Panc1 (cell line): ENCODE results near the gene WNT9A. TPM values are rescaled to one million over a fixed set of nuclear protein-coding genes. Genes with fewer than 3 reads are reported as not detected.

ENCODE experiments used
- ATAC-seq: fragments of 200-7000 bp; cut with Tn5 transposase; 2 replicates; pipeline ENCODE4 v1.9.1; 2020; ENCODE audit warnings: mild to moderate bottlenecking, moderate library complexity
- BruUV-seq: library from RNA; stranded (reverse); fragments of 400-500 nt; replicated peaks from 2 replicates; lab custom pipeline; 2021; lab: Mats Ljungman, UMichigan
- CTCF ChIA-PET: fragments of 300-600 bp; sonication (Branson Sonifier 250); formaldehyde crosslinking; loops from one replicate; lab custom pipeline; 2022; ENCODE audit warnings: antibody characterized with exemption; lab: Charles Lee
- POLR2A ChIA-PET: fragments of 300-600 bp; sonication (Branson Sonifier 250); formaldehyde crosslinking; loops from one replicate; lab custom pipeline; 2022; ENCODE audit warnings: antibody characterized with exemption; lab: Charles Lee
- DNase-seq: peaks from one replicate; pipeline ENCODE4 v3.0.0-alpha.2; 2010; ENCODE audit warnings: low read depth, low spot score
- H3K27ac ChIP-seq: 2 replicates; pipeline ENCODE4 v1.5.1; 2011; ENCODE audit warnings: mild to moderate bottlenecking, low read length, inconsistent platforms
- H3K27me3 ChIP-seq: fragments of 200-500 bp; sonication (Bioruptor generic); 2 replicates; pipeline ENCODE4 v1.6.0; 2014; ENCODE audit warnings: low read length, inconsistent platforms; ENCODE audit not compliant: control insufficient read depth, insufficient read depth
- H3K36me3 ChIP-seq: fragments of 200-500 bp; sonication (Bioruptor generic); 2 replicates; pipeline ENCODE4 v1.5.1; 2014; ENCODE audit warnings: inconsistent platforms, mild to moderate bottlenecking, low read length, moderate library complexity; ENCODE audit not compliant: control insufficient read depth, insufficient read depth
- H3K4me1 ChIP-seq: 2 replicates; pipeline ENCODE4 v1.5.1; 2011; ENCODE audit warnings: inconsistent platforms, mild to moderate bottlenecking, low read length, moderate library complexity; ENCODE audit not compliant: control insufficient read depth, insufficient read depth
- H3K4me3 ChIP-seq, 2 experiments: 2 replicates each; pipeline ENCODE4 v1.5.1; 2011 to 2012; ENCODE audit warnings: low read depth in 2 of 2, low read length in 2 of 2, mild to moderate bottlenecking in 2 of 2, inconsistent platforms in 1 of 2, moderate library complexity in 1 of 2
- H3K9me3 ChIP-seq: fragments of 200-500 bp; sonication (Bioruptor generic); 2 replicates; pipeline ENCODE4 v1.5.1; 2014; ENCODE audit warnings: low read depth, mild to moderate bottlenecking, inconsistent platforms, low read length, moderate library complexity; ENCODE audit not compliant: control insufficient read depth, insufficient read depth
- POLR2AphosphoS5 ChIP-seq: IDR thresholded peaks from 2 replicates; pipeline ENCODE4 v1.6.1; 2012; ENCODE audit warnings: mild to moderate bottlenecking, low read depth, low read length, moderate library complexity
- SIN3A ChIP-seq: IDR thresholded peaks from 2 replicates; pipeline ENCODE4 v1.6.1; 2012; ENCODE audit warnings: low read depth, mild to moderate bottlenecking, low read length, moderate library complexity, borderline replicate concordance; ENCODE audit not compliant: insufficient read depth
- TCF7L2 ChIP-seq: IDR thresholded peaks from 2 replicates; pipeline ENCODE4 v1.6.1; 2011; ENCODE audit warnings: mild to moderate bottlenecking, low read depth, low read length, inconsistent platforms
- in situ Hi-C: cut with HindIII; loops from 2 replicates; pipeline ENCODE4 v1.10.0; 2016; ENCODE audit warnings: low sequenced_read_pairs, low pct_unique_long_range_greater_than_20kb
- intact Hi-C: fragments of 100-400 bp; cut with micrococcal nuclease; formaldehyde crosslinking; loops from one replicate; pipeline ENCODE4 v1.10.0; 2022; ENCODE audit not compliant: unreplicated experiment
- total RNA-seq: library from RNA; stranded (reverse); gene quantifications from one replicate; pipeline ENCODE4 v1.2.1, GENCODE V29; 2021; ENCODE audit not compliant: unreplicated experiment
- TF ChIP-seq, protein P1 (sequence below), 2 experiments: IDR thresholded peaks; 2 replicates each; pipeline ENCODE4 v1.6.1; 2011 to 2012; ENCODE audit warnings: low read depth in 2 of 2, control low read depth in 1 of 2, low read length in 1 of 2, mild to moderate bottlenecking in 1 of 2, moderate library complexity in 1 of 2; ENCODE audit not compliant: insufficient read depth in 1 of 2
- TF ChIP-seq, protein P2 (sequence below): fragments of 450-650 bp; IDR thresholded peaks from 2 replicates; pipeline ENCODE4 v1.5.1; 2017; ENCODE audit warnings: mild to moderate bottlenecking

Gene WNT9A
- total RNA-seq, 1 experiment from 2014 or later: 26.5 TPM

DNA sequence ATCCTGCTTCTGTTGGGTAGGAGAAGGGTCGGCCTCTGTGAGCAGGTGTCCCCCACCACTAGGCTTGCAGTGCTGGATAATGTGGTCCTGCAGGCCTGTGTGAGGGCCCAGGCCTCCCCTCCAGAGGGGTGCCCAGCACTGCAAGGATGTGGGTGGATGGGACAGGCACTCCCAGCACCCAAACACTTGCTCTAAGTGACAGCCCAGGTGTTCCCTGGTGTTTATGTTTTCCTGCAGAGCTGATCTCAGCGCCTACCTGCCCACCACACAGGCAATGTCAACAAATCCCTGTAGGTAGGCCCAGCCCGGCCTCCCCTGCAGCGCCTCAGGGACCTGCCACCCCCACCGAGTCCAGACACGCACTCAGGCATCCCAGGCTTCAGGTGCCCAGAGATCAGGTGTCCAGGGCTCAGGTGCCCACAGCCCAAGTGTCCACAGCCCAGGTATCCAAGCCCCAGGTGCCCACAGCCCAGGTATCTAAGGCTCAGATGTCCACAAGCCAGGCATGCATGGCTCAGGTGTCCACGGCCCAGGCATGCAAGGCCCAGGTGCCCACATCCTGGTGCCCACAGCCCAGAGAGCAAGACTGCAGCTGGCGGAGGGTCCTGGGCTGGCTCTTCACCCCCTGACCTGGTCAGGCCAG is 59.2 kb downstream of the WNT9A start:
- no peak for ATAC-seq
- H3K27ac ChIP-seq: no peak overlapping the region
- H3K36me3 ChIP-seq: no peaks in the 10 kb centered on the region
- DNase-seq: no peak
- H3K4me1 ChIP-seq: peaks cover 33% of the 10 kb centered on the region
- TF ChIP-seq TCF7L2 (no peak), SIN3A (no peak), POLR2AphosphoS5 (no peak)
- TF ChIP-seq, protein P1, sequence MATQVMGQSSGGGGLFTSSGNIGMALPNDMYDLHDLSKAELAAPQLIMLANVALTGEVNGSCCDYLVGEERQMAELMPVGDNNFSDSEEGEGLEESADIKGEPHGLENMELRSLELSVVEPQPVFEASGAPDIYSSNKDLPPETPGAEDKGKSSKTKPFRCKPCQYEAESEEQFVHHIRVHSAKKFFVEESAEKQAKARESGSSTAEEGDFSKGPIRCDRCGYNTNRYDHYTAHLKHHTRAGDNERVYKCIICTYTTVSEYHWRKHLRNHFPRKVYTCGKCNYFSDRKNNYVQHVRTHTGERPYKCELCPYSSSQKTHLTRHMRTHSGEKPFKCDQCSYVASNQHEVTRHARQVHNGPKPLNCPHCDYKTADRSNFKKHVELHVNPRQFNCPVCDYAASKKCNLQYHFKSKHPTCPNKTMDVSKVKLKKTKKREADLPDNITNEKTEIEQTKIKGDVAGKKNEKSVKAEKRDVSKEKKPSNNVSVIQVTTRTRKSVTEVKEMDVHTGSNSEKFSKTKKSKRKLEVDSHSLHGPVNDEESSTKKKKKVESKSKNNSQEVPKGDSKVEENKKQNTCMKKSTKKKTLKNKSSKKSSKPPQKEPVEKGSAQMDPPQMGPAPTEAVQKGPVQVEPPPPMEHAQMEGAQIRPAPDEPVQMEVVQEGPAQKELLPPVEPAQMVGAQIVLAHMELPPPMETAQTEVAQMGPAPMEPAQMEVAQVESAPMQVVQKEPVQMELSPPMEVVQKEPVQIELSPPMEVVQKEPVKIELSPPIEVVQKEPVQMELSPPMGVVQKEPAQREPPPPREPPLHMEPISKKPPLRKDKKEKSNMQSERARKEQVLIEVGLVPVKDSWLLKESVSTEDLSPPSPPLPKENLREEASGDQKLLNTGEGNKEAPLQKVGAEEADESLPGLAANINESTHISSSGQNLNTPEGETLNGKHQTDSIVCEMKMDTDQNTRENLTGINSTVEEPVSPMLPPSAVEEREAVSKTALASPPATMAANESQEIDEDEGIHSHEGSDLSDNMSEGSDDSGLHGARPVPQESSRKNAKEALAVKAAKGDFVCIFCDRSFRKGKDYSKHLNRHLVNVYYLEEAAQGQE (IDR thresholded peaks at IDR 0.05; ENCODE audit: insufficient read depth in 1 of 2, low read depth in 2 of 2, low read length in 1 of 2): no peak
- TF ChIP-seq, protein P2, sequence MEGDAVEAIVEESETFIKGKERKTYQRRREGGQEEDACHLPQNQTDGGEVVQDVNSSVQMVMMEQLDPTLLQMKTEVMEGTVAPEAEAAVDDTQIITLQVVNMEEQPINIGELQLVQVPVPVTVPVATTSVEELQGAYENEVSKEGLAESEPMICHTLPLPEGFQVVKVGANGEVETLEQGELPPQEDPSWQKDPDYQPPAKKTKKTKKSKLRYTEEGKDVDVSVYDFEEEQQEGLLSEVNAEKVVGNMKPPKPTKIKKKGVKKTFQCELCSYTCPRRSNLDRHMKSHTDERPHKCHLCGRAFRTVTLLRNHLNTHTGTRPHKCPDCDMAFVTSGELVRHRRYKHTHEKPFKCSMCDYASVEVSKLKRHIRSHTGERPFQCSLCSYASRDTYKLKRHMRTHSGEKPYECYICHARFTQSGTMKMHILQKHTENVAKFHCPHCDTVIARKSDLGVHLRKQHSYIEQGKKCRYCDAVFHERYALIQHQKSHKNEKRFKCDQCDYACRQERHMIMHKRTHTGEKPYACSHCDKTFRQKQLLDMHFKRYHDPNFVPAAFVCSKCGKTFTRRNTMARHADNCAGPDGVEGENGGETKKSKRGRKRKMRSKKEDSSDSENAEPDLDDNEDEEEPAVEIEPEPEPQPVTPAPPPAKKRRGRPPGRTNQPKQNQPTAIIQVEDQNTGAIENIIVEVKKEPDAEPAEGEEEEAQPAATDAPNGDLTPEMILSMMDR: no peak
- ChIA-PET CTCF (no interaction called here), POLR2A (no interaction called here)
- H3K27me3 ChIP-seq: no peaks in the 10 kb centered on the region
- no peak overlapping the region for H3K4me3 ChIP-seq
- H3K9me3 ChIP-seq: no peaks in the 10 kb centered on the region
- intact Hi-C loops: no loop called here
- no TSS peak for BruUV-seq
- in situ Hi-C loops: no loop called here

DNA sequence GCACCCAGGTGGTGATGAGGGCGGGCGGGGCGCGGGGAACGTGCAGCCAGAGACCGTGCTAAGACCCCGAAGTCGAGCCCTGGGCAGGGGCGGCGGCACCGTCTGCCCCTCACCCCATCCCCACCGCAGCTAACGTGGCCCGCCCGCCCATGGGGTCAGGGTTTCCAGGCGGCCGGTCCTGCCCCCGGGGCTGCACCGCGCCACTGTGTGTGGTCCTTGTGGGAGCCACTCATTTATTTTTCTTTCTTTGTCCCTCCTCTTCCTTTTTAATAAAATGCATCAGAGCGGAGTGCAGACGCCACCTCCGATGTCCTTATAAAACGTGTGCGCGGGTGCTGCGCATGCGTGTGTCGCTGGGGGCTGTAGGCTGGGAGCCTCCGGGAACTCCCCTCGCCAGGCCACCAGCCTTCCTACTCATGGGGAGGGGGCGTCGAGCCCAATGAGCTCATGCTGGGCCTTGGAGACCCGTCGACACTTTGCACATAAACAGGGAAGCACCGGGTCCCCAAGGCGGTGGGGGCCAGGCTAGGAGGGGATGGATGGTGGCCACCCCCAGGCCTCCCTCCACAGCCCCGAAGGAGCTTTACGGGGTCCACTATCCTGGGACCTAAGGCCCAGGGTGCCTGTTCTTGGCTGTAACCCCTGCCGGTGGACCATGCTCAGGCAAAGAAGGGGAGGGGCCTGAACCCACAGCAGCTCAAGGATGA is 59.9 kb downstream of the WNT9A start:
- no peaks in the 10 kb centered on the region for H3K27me3 ChIP-seq
- H3K4me3 ChIP-seq: no peak overlapping the region
- no peak for ATAC-seq
- TF ChIP-seq, protein P2: no peak
- TF ChIP-seq TCF7L2 (no peak), POLR2AphosphoS5 (no peak)
- H3K36me3 ChIP-seq: no peaks in the 10 kb centered on the region
- H3K4me1 ChIP-seq: peaks cover 29% of the 10 kb centered on the region
- BruUV-seq: no TSS peak
- intact Hi-C loops (no loop called here), in situ Hi-C loops (no loop called here)
- POLR2A ChIA-PET: no interaction called here
- CTCF ChIA-PET: no interaction called here
- no peak overlapping the region for H3K27ac ChIP-seq
- no peaks in the 10 kb centered on the region for H3K9me3 ChIP-seq
- DNase-seq: no peak
